Astrocyte (in vitro differentiated cells and primary cell): ENCODE results near the gene KCNG1. TPM values are rescaled to one million over a fixed set of nuclear protein-coding genes. Genes with fewer than 3 reads are reported as not detected.

Experiments used
- DNase-seq: peaks from one replicate; pipeline ENCODE4 v3.0.0-alpha.2; 2010; ENCODE audit warnings: low read depth
- FAIRE-seq: peaks from 2 replicates; lab custom pipeline; 2011; peaks lifted over from hg19 to GRCh38; lab: Jason Lieb, UNC
- H2AFZ ChIP-seq: 2 replicates; pipeline ENCODE4 v1.6.0; 2012; ENCODE audit warnings: low read depth, low read length, inconsistent platforms
- H3K27ac ChIP-seq: 2 replicates; pipeline ENCODE4 v1.5.1; 2011; ENCODE audit warnings: low read depth, low read length, inconsistent platforms
- H3K27me3 ChIP-seq: 2 replicates; pipeline ENCODE4 v1.6.0; 2011; ENCODE audit warnings: low read length, inconsistent platforms; ENCODE audit not compliant: insufficient read depth
- H3K36me3 ChIP-seq: 2 replicates; pipeline ENCODE4 v1.5.1; 2011; ENCODE audit warnings: low read length, inconsistent platforms; ENCODE audit not compliant: insufficient read depth
- H3K4me1 ChIP-seq: 2 replicates; pipeline ENCODE4 v1.5.1; 2011; ENCODE audit warnings: low read length, inconsistent platforms; ENCODE audit not compliant: insufficient read depth
- H3K4me2 ChIP-seq: 2 replicates; pipeline ENCODE4 v1.6.0; 2012; ENCODE audit warnings: low read length, inconsistent platforms
- H3K4me3 ChIP-seq: 2 replicates; pipeline ENCODE4 v1.5.1; 2011; ENCODE audit warnings: low read depth, mild to moderate bottlenecking, low read length, inconsistent platforms; ENCODE audit not compliant: insufficient read depth
- H3K79me2 ChIP-seq: 2 replicates; pipeline ENCODE4 v1.6.0; 2012; ENCODE audit warnings: mild to moderate bottlenecking, low read length, inconsistent platforms; ENCODE audit not compliant: insufficient read depth
- H3K9ac ChIP-seq: 2 replicates; pipeline ENCODE4 v1.6.0; 2012; ENCODE audit warnings: mild to moderate bottlenecking, low read length, inconsistent platforms
- H3K9me3 ChIP-seq: 2 replicates; pipeline ENCODE4 v1.5.1; 2012; ENCODE audit warnings: low read depth, mild to moderate bottlenecking, low read length, inconsistent platforms; ENCODE audit not compliant: insufficient read depth
- H4K20me1 ChIP-seq: 2 replicates; pipeline ENCODE4 v1.6.0; 2012; ENCODE audit warnings: low read length, inconsistent platforms; ENCODE audit not compliant: insufficient read depth
- H3K27ac Mint-ChIP-seq: one replicate; pipeline ENCODE4 v1.8.0; 2021; ENCODE audit warnings: mild to moderate bottlenecking, mixed read lengths; ENCODE audit not compliant: unreplicated experiment
- H3K27me3 Mint-ChIP-seq: one replicate; pipeline ENCODE4 v1.8.0; 2021; ENCODE audit warnings: low read depth, mixed read lengths; ENCODE audit not compliant: unreplicated experiment
- H3K36me3 Mint-ChIP-seq: one replicate; pipeline ENCODE4 v1.8.0; 2021; ENCODE audit warnings: low read depth, mixed read lengths; ENCODE audit not compliant: unreplicated experiment
- H3K4me1 Mint-ChIP-seq: one replicate; pipeline ENCODE4 v1.8.0; 2021; ENCODE audit warnings: low read depth, mixed read lengths; ENCODE audit not compliant: unreplicated experiment
- H3K4me3 Mint-ChIP-seq: one replicate; pipeline ENCODE4 v1.8.0; 2021; ENCODE audit warnings: mild to moderate bottlenecking, moderate library complexity, mixed read lengths; ENCODE audit not compliant: unreplicated experiment
- H3K9me3 Mint-ChIP-seq: one replicate; pipeline ENCODE4 v1.8.0; 2021; ENCODE audit warnings: mild to moderate bottlenecking, mixed read lengths; ENCODE audit not compliant: unreplicated experiment
- EZH2 ChIP-seq: IDR thresholded peaks from 2 replicates; pipeline ENCODE4 v1.6.1; 2012; ENCODE audit warnings: mild to moderate bottlenecking, low read length, inconsistent platforms; ENCODE audit not compliant: insufficient read depth
- total RNA-seq: library from RNA; stranded (reverse); gene quantifications from 2 replicates; pipeline ENCODE4 v1.2.1, GENCODE V29; 2021
- TF ChIP-seq, protein P1 (sequence below): IDR thresholded peaks from 2 replicates; pipeline ENCODE4 v1.5.1; 2011; ENCODE audit warnings: low read depth, mild to moderate bottlenecking, inconsistent platforms, low read length, moderate library complexity; ENCODE audit not compliant: insufficient read depth

Gene KCNG1
- total RNA-seq, 1 donor from 2014 or later: 45.9 TPM

DNA sequence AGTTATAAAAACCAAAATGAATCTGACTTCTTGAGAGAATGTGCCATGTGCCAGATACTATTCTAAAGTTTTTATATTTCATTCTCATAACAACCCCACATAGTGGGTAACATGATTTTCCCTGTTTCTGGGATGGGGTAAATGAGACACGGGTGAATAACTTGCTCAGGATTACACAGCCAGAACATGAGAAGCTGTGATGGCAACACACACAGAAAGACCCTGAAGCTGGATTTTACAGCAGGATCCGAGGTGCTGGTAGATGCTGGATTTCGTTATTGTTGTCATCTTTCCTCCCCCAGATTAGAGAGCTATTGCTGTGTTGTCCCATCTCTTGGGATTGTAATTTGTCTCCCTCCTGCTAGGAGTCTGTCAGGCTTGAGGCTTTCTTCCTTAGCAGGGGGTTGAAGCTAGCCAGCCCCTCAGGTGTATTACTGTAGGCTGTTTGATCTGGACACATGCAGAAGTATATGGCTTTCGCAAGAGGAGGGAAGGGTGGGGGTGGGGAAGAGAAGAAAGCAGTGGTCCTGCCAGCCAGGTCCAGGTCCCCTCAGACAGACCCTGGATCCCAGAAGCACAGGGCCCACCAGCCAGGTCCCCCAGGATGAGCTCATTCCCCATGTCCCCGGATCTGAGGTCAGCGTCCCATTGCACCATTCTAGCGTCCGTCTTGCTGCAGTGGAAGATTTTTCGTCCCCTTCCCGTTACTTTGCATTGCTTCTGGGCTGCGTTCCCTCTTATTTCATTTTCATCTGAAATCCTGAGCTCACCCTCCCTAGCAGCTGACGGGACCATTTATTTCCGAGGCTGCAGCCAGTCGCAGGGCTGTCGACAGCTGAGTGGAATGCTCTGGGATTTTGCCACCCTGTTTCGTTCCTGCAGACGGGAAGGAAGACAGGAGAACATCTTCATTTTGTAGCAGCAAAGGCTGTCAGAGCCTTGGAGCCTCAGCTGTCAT lies 7.3 kb upstream of the KCNG1 start:
- H4K20me1 ChIP-seq: no peaks in the 10 kb centered on the region
- no peaks in the 10 kb centered on the region for H3K79me2 ChIP-seq
- no peak for FAIRE-seq
- no peaks in the 10 kb centered on the region for H3K9me3 Mint-ChIP-seq
- peaks cover 16% of the 10 kb centered on the region for H3K4me1 Mint-ChIP-seq
- peaks cover 61% of the 10 kb centered on the region for H3K27me3 Mint-ChIP-seq
- no peaks in the 10 kb centered on the region for H3K36me3 Mint-ChIP-seq
- no peak for TF ChIP-seq EZH2
- TF ChIP-seq, protein P1, sequence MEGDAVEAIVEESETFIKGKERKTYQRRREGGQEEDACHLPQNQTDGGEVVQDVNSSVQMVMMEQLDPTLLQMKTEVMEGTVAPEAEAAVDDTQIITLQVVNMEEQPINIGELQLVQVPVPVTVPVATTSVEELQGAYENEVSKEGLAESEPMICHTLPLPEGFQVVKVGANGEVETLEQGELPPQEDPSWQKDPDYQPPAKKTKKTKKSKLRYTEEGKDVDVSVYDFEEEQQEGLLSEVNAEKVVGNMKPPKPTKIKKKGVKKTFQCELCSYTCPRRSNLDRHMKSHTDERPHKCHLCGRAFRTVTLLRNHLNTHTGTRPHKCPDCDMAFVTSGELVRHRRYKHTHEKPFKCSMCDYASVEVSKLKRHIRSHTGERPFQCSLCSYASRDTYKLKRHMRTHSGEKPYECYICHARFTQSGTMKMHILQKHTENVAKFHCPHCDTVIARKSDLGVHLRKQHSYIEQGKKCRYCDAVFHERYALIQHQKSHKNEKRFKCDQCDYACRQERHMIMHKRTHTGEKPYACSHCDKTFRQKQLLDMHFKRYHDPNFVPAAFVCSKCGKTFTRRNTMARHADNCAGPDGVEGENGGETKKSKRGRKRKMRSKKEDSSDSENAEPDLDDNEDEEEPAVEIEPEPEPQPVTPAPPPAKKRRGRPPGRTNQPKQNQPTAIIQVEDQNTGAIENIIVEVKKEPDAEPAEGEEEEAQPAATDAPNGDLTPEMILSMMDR: no peak
- peaks cover 26% of the 10 kb centered on the region for H3K27me3 ChIP-seq
- no peak overlapping the region for H3K27ac Mint-ChIP-seq
- no peak overlapping the region for H3K27ac ChIP-seq
- H2AFZ ChIP-seq: no peak overlapping the region
- H3K9me3 ChIP-seq: no peaks in the 10 kb centered on the region
- H3K4me3 ChIP-seq: no peak overlapping the region
- no peak overlapping the region for H3K4me2 ChIP-seq
- DNase-seq: no peak
- no peaks in the 10 kb centered on the region for H3K36me3 ChIP-seq
- H3K4me3 Mint-ChIP-seq: no peak overlapping the region
- H3K4me1 ChIP-seq: peaks cover 16% of the 10 kb centered on the region
- no peak overlapping the region for H3K9ac ChIP-seq

DNA sequence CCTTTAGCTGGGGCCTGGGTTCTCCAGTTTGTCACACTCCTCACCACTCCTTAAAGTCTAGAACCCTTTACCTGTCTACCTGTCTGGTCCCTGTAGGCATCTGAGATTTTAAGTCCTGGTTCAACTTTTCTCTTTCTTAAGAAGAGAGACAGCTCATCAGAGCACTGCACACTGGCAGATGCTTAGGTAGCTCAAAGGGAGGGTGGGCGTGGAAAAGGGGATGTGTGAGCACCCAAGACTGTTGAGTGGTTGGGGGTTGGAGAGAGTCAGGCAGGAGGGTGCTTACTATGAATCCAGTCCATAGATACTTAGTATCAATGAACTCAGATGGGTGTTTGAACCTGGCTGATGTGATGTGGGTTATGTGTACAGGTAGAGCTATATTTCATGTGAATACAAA lies 6.6 kb upstream of the KCNG1 start:
- peaks cover 26% of the 10 kb centered on the region for H3K27me3 ChIP-seq
- no peaks in the 10 kb centered on the region for H3K9me3 ChIP-seq
- H3K4me1 ChIP-seq: peaks cover 9% of the 10 kb centered on the region
- H3K4me3 ChIP-seq: no peak overlapping the region
- H3K9ac ChIP-seq: no peak overlapping the region
- Mint-ChIP-seq H3K4me1 (peaks cover 14% of the 10 kb centered on the region), H3K9me3 (no peaks in the 10 kb centered on the region), H3K27me3 (peaks cover 68% of the 10 kb centered on the region), H3K36me3 (no peaks in the 10 kb centered on the region), H3K4me3 (no peak overlapping the region), H3K27ac (no peak overlapping the region)
- no peaks in the 10 kb centered on the region for H4K20me1 ChIP-seq
- H2AFZ ChIP-seq: no peak overlapping the region
- no peak overlapping the region for H3K4me2 ChIP-seq
- H3K36me3 ChIP-seq: no peaks in the 10 kb centered on the region
- no peak for DNase-seq
- no peak for FAIRE-seq
- no peaks in the 10 kb centered on the region for H3K79me2 ChIP-seq
- TF ChIP-seq EZH2: no peak
- TF ChIP-seq, protein P1: no peak
- no peak overlapping the region for H3K27ac ChIP-seq
